Hematopoietic multipotent progenitor cell (in vitro differentiated cells): ENCODE data around the gene CDK11B. TPM values are rescaled to one million over a fixed set of nuclear protein-coding genes. Genes with fewer than 3 reads are reported as not detected.
"Not testable (repeated sequence)": the region's sequence is repeated elsewhere in the genome, so short reads cannot be mapped to it uniquely, and the experiment has no call there.

ENCODE experiments used
- DNase-seq, 3 donors: peaks; one replicate each; pipeline ENCODE4 v3.0.0-alpha.2; 2011 to 2015; ENCODE audit warnings: low read depth in 2 of 3, low spot score in 2 of 3
- total RNA-seq: library from RNA; depleted of rRNA; stranded (reverse); fragments of >200 nt; gene quantifications from one replicate; pipeline ENCODE4 v1.2.3, GENCODE V29; 2012

CDK11B gene
- total RNA-seq, 1 donor: 10.0 TPM

DNA sequence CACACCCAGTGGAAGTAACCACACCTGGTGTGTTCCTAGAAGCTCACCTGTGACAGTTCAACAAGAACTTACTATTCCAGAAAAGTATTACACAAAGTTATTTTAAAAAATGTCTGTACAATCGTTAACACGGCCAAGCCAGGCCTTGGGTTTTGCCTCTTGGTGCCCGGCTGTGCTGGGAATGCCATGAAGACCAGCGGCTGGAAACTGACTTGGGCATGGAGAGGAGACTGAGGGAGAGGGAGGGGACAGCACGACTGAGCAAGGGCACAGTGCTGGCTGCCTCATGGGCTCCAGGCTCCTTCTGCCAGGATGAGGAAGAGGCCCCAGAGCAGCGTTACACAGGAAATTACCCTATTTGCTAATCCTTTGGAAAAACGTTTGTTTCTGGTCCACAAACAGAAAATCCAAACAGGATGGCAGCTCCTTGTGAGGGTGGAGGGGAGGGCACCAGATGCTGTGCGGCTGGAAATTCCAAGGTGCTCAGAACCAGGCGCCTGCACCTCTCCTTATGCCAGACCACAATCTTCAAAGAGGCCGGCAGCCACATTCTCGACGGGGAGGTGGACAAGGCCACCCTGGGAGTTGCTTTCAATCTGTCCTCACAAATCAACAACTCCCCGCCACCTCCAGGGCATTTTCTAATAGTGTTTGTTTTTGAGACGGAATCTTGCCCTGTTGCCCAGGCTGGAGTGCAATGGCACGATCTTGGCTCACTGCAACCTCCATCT lies 4.2 kb upstream of the CDK11B start:
- DNase-seq: not testable (repeated sequence)

- DNase-seq: not testable (repeated sequence)
Observed at GRCh38 chr1:1662392-1662791, 3.6 kb upstream of the CDK11B start.

GRCh38 chr1:1648265-1648664 lies 10.5 kb downstream of the CDK11B start:
- DNase-seq: not testable (repeated sequence)

- not testable (repeated sequence) for DNase-seq
Observed at GRCh38 chr1:1647567-1648241, 11.1 kb downstream of the CDK11B start.

- not testable (repeated sequence) for DNase-seq
Observed at GRCh38 chr1:1646326-1646725, 12.5 kb downstream of the CDK11B start.

DNA sequence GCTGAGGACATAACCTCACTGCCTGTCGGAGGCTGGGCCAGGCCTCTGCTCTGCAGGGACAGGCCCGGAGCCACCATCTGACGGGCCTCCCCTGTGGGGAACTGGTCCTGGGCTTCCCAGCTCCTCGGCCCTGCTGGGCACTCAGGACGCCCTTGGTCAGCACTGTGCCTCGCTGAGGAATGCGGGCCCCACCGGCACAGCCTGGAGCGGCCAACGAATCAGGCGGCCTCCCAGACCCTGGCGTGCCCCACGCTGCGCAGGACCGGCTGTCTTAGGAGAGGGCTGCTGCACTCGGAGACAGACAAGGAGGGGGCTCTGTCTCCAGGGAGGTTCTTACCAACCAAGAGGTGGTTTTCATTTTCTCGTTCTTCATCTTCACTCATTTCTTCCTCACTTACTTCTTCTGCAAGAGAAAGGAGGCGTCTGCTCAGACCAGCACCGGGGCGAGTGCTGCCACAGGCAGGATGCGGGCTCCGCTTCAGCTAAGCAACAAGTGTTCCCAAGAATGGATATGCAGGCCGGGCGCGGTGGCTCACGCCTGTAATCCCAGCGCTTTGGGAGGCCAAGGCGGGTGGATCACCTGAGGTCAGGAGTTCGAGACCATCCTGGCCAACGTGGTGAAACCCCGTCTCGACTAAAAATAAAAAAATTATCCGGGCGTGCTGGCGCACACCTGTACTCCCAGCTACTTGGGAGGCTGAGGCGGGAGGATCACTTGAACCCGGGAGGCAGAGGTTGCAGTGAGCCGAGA lies 17.9 kb downstream of the CDK11B start:
- DNase-seq: not testable (repeated sequence)

GRCh38 chr1:1640081-1640480 lies 18.7 kb downstream of the CDK11B start:
- not testable (repeated sequence) for DNase-seq

GRCh38 chr1:1639368-1639767 lies 19.4 kb downstream of the CDK11B start:
- DNase-seq: not testable (repeated sequence)

DNA sequence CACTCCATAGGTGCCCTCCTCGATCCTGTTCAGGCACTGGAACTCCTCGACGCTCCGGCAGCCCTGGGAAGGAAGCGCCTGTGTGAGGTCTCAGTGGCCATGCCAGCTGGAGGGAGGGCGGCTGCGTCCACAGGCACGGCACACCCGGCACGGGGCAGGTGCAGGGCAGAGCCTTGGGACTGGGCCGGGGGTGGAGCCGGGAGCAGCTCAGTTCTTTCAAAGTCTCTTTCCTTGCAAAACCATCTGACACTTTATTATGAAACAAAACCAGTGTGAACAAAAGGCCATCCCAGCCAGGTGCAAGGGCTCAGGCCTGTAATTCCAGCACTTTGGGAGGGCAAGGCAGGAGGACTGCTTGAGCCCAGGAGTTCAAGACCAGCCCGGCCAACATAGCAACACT lies 20.3 kb downstream of the CDK11B start:
- DNase-seq: not testable (repeated sequence)

- DNase-seq: not testable (repeated sequence)
Observed at GRCh38 chr1:1637479-1637875, 21.3 kb downstream of the CDK11B start.

- DNase-seq: not testable (repeated sequence)
Observed at GRCh38 chr1:1636621-1637478, 22.0 kb downstream of the CDK11B start.

DNA sequence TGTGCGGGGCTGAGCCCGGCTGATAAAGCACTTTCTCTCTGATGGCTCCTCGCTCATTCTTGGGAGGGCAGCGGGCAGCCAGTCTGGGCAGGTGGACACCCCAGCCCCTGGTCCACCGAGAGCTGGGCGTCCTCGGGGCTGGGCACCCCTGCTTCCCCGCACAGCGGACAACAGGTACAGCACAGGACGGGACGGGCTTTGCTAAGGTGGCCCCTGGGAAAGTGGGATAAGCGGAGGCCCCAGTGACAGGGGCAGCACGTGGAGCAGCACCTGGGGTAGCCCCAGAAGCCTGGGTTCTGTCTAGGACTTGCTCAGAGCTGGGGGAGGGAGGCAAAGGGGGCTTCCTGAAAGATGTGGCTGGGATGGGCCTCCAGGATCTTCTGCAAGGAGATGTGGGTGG lies 24.2 kb downstream of the CDK11B start:
- DNase-seq: not testable (repeated sequence)

GRCh38 chr1:1633409-1633808 lies 25.4 kb downstream of the CDK11B start:
- not testable (repeated sequence) for DNase-seq

- DNase-seq: no peak
Observed at GRCh38 chr1:1631782-1632420, 26.9 kb downstream of the CDK11B start, which contains the start of gene MMP23B. TSS of gene MMP23B (plus strand) at chr1:1632173. CDS start at chr1:1632219, 46 bp downstream.

GRCh38 chr1:1630965-1631781 lies 27.6 kb downstream of the CDK11B start:
- no peak for DNase-seq

DNA sequence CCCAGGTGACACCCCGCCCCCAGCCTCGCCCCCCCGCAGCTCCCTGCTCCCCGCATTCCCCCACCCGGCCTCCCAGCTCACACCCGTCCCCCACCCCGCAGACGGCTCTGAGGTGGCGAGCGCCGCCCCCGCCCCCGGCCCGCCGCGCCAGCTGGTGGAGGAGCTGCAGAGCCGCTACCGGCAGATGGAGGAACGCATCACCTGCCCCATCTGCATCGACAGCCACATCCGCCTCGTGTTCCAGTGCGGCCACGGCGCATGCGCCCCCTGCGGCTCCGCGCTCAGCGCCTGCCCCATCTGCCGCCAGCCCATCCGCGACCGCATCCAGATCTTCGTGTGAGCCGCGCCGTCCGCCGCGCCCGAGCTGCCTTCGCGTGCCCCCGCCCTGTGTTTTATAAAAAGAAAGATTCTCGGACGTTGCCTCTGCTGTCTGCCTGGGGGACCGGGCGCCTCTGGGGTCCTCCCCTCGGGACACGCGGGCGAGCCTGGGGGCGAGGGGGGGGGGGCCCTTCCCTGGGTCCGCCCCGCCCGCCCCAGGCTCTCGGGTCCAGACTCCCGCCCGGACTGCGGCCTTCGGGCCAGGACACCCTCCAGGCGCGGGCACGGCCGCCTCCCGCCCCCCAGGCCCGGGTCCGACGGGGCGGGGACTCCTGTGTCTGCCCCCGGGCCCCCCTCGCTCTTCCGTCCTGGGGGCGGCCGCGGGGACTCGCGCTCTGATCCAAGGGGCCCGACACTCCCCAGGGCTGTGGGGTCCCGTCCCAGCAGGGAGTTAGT lies 28.4 kb downstream of the CDK11B start:
- DNase-seq: peak; percentile 88 to 97 (median 95)

- peak in 1 of 3 donors; percentile 45 for DNase-seq
Observed at GRCh38 chr1:1629430-1630190, 29.2 kb downstream of the CDK11B start.
